ENCODE data around the gene TRPC6.

The TRPC6 gene

DNA sequence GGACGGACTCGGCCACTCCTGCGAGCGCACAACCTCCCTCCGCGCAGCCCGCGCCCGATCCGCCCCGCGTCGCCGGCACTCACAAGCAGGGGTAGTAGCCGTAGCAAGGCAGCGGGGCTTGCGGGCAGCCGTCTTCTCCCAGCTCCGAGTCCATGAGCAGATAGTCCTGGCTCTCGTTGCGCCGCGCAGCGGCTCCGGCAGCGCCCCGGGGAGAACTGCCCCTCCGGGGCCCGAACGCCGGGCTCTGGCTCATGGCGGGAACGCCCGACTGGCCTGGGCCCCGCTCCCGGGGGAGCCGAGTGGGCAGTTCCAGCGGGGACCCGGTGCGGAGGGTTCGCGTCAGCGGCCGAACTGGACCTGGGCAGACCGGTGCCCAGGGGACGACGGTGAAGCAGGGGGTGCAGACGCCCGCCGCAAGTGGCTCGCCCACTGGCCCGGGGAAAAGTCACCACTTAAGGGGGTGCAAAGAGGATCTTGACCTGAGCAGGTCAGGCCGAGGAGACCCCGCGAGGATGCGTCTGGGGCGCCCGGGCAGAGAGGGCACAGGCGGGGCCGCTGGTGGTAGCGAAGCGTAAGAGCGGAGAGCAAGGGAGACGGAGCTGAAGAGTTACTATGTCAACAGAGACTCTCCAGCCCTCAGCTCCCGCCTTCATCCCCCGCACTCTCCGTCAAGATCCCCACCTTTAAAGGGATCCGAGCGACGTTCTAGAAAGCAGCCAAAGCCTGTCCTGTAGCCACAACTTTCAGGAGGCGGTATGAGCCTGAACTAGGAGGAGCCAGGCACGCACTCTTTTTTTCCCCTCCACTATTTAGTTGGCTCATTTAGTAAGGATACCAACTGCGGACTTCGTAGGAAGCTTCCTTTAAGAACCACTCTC is at the start of gene TRPC6:
TSS of gene TRPC6 (minus strand) at position 757 of the 878 bp plus-strand sequence. CDS start at position 253, 504 bp downstream.
- DNase-seq, result no peak

- no peak for DNase-seq
Observed at GRCh38 chr11:101620026-101620425, 36.2 kb upstream of the TRPC6 start.

DNA sequence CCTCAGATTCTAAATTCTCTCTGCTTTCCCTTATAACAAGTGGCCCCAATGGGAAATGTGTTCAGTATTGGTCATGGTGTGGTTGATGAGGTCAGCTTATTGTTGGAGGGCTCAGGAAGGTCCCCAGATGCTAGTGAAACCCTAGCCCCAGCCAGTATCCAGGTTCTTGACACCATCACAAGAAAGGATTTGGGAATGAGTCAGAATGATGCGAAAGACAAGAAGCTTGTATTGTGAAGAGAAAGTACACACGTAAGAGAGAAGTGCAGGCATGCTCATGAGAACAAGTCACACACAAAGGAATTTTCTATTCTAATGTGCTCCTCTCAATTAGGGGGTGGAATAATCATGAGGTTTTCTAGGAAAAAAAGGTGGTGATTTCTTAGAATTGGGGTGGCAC is 34.9 kb upstream of the TRPC6 start:
- DNase-seq, result no peak

DNA sequence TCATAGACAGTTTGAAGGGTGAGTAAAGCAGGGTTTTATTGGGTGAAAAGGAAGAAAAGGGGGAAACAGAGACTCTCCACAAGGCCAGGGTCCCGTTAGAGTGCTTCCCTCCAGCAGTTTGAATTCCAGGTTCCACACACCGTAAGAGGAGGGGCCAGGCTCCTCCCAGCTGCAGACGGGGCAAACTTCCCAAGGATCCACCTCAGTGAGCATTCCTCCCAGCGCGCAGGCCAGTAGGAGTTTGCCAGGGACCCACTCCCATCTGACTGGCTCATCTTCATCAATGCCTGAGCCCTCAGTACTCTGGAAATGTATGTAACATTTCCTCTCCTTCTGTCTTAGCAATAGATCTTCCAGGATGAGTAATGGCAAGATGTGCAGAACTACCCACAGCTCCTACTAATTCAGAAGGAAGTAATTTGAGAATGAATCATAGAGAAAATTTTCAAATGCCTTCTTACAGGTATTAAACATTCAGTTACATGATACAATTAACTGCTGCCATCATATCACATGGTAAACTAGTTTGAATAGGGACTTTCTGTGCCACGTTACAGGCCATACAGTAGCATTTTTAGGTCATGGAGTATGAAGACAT is 34.0 kb upstream of the TRPC6 start:
- DNase-seq, result no peak

GRCh38 chr11:101612481-101612880 is 28.7 kb upstream of the TRPC6 start:
- DNase-seq, result no peak

GRCh38 chr11:101600924-101601323 is 17.1 kb upstream of the TRPC6 start:
- no peak for DNase-seq

GRCh38 chr11:101586965-101587364 is 3.2 kb upstream of the TRPC6 start:
- DNase-seq, result no peak

- DNase-seq, result no peak
Observed at GRCh38 chr11:101584655-101585054, 848 bp upstream of the TRPC6 start.

GRCh38 chr11:101584129-101584515 is 315 bp upstream of the TRPC6 start:
- no peak for DNase-seq

GRCh38 chr11:101582989-101583250 is 887 bp downstream of the TRPC6 start:
- no peak for DNase-seq

- DNase-seq, result no peak
Observed at GRCh38 chr11:101582236-101582988, 1.4 kb downstream of the TRPC6 start.

GRCh38 chr11:101577461-101577860 is 6.3 kb downstream of the TRPC6 start:
- DNase-seq, result no peak

DNA sequence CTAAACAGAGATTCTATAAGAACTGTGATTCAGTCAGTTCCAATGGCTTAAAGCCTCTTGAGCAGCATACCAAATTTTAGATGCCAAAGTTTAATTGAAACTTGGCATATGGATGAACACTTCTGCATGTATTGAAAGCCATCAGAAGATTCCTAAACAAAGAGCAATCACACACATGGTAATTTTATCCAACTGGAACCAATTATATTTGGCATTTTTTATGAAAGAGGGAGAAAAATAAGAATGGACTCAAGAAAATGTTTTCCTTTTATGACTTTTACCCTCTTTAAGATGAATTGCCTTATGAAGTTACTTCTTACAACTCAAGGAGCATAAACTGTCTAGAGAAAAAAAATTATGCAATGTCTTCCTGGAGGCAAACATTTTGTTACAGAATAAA is 7.4 kb downstream of the TRPC6 start:
- DNase-seq, result no peak

DNA sequence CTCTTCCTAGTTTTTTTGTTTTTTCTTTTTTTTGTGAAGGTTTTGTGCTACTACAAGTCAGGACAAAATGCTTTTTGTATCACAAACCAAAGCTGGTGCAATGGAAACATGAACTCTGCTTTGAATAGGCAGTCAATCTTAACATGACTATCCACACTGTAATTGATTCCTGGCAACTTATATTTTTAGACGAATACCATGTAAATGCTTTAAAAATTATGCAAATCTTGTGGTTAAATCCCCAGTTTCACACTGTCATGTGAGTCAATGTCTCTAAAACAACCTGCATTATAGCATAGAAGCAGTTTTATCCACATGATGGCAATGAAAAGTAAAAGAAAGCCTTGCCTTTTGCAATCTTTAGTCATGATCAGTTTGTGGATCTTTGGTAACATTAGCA is 8.9 kb downstream of the TRPC6 start:
- DNase-seq, result no peak

DNA sequence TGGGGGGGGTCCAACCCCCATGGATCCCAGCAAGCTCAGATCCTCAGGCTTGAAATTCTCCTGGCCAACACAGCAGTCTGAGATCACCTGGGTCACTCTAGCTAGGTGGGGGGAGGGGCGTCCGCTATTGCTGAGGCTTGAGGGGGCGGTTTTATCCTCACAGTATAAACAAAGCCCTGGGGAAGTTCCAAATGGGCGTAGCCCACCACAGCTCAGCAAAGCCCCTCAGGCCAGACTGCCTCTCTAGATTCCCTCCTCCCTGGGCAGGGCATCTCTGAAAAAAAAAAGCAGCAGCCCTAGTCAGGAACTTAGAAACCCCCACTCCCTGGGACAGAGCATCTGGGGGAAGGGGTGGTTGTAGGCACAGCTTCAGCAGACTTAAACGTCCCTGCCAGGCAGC is 16.7 kb downstream of the TRPC6 start:
- no peak for DNase-seq

GRCh38 chr11:101566626-101567025 is 17.2 kb downstream of the TRPC6 start:
- no peak for DNase-seq

- no peak for DNase-seq
Observed at GRCh38 chr11:101563166-101563565, 20.6 kb downstream of the TRPC6 start.

DNA sequence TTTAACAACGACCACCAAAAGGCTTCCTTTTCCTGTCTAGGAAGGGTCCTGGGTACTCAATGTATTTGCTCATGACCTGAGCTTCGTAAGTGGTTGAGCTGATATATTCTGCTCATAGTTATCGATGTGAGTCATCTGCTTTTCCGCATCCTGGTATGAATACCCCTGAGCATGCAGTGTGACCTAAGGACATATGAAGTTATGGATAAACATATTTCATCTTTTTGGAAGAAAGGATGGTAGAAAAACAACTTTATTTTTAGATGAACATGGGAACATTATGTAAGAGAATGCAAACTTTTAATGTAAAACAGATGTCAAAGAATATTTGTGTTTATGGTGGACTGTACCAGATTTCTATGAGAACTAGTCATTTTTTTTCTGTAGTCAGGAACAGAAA is 28.4 kb downstream of the TRPC6 start:
- no peak for DNase-seq

DNA sequence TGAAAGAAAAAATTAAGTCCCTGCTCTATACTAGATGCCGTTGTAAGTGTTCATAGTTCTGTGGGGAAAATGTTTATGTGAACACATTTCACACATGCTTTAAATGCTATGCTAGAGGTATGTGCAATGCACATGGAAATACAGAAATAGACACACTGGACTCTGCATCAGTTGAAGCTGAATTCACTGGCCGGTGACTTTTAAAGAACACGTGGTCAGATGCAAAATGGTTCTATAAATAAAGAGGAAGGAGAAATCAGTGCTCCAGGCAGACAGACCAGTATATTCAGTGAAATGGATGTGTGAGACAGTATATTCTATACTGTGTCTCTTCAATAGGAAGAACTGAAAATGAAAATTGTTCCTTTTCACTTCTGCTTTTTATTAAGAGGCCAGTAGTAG is 29.9 kb downstream of the TRPC6 start:
- no peak for DNase-seq

DNA sequence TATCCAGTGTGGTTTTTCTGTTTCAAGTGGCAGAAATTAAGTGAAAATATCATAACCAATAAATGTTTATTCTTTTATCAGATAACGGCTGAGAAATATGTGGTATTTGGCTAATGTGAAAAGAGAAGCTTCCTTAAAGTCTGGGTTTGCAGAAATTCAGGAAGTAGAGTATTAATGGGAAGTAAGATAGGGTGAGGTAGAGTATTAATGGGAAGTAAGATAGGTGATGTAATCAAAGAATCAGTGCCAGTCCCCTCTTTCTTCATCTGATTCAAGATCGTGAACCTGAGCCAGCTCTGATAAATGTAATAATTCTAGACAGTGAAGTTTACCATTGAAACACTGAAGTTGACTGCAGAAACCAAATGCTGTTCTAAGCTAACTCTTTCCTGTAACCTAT is 30.9 kb downstream of the TRPC6 start:
- DNase-seq, result no peak

GRCh38 chr11:101528541-101528940 is 55.3 kb downstream of the TRPC6 start:
- DNase-seq, result no peak

- DNase-seq, result no peak
Observed at GRCh38 chr11:101523634-101524260, 60.1 kb downstream of the TRPC6 start.

DNA sequence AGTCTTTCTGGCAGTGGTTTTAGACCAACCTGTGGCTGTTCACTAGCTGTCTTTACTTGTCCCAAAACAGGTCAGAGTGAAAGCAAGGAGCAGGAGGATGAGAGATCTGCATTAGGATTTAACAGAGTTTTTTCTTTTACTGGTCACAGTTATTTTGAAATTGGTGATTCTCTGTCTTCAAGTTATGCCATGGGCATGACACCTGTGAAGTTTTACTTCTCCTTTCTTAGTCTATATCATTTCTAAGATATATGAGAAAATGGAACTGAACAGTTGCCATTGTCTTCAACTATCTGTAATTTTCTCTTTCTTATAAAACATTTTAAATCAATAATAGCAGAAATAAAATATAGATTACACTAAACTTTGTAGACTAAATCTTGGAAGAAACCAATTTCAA is 60.6 kb downstream of the TRPC6 start:
- no peak for DNase-seq

DNA sequence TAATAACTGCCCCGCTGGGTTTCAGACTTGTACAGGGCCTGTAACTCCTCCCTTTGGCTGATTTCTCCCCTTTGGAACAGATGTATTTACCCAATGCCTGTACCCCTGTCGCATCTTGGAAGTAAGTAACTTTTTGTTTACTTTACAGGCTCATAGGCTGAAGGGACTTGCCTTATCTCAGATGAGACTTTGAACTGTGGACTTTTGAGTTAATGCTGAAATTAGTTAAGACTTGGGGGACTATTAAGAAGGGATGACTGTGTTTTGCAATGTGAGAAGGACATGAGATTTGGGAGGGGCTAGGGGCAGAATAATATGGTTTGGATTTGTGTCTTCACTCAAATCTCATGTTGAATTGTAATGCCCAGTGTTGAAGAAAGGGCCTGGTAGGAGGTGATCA is 62.0 kb downstream of the TRPC6 start:
- no peak for DNase-seq

All from hippocampal formation (tissue), 2 donors.